ENCODE data around the gene CDK5. TPM values are rescaled to one million over a fixed set of nuclear protein-coding genes. Genes with fewer than 3 reads are reported as not detected.

Gene CDK5
- total RNA-seq, 1 donor from 2014 or later: 4.2 TPM

GRCh38 chr7:151083071-151083823 is 25.6 kb upstream of the CDK5 start, which contains the start of gene TMUB1:
Gene TMUB1, minus strand, starts transcription at chr7:151083493. Its CDS starts 930 bp downstream, at chr7:151082563.
- Histone ChIP-seq H3K4me1 (peaks cover 62% of the 10 kb centered on the region), H3K27me3 (no peaks in the 10 kb centered on the region), H3K4me3 (peak within 1 kb of the TSS; percentile 77 to 82), H3K27ac (peak within 1 kb of the TSS; percentile 97), H3K9me3 (no peaks in the 10 kb centered on the region), H3K36me3 (no peaks in the 10 kb centered on the region)
- intact Hi-C loops (cut with DNase I): loop anchor here (2.0 kb wide), 1 partner anchor 54 kb away; the partner anchor contains the start of gene ABCB8
- no peak for TF ChIP-seq CTCF (IDR thresholded peaks at IDR 0.05)
- TF ChIP-seq POLR2A (IDR thresholded peaks at IDR 0.05): peak in 1 of 2 donors; percentile 39
- peak in 1 of 2 donors; percentile 69 for TF ChIP-seq POLR2AphosphoS5 (IDR thresholded peaks at IDR 0.05; ENCODE audit: insufficient read depth in 1 of 2, low read depth in 1 of 2)
- no peak for DNase-seq (ENCODE audit: extremely low spot score in 2 of 2)

GRCh38 chr7:151082141-151083070 is 24.7 kb upstream of the CDK5 start:
- Histone ChIP-seq H3K4me1 (peaks cover 62% of the 10 kb centered on the region), H3K36me3 (no peaks in the 10 kb centered on the region), H3K9me3 (no peaks in the 10 kb centered on the region), H3K4me3 (peak overlapping the region; percentile 77 to 82), H3K27ac (peak overlapping the region; percentile 97), H3K27me3 (no peaks in the 10 kb centered on the region)
- DNase-seq (ENCODE audit: extremely low spot score in 2 of 2): no peak
- intact Hi-C loops (cut with DNase I): loop anchor here (2.0 kb wide), 1 partner anchor 54 kb away; the partner anchor contains the start of gene ABCB8
- TF ChIP-seq CTCF (IDR thresholded peaks at IDR 0.05) (no peak), POLR2A (IDR thresholded peaks at IDR 0.05) (no peak), POLR2AphosphoS5 (IDR thresholded peaks at IDR 0.05; ENCODE audit: insufficient read depth in 1 of 2, low read depth in 1 of 2) (no peak)

- H3K27me3 ChIP-seq: no peaks in the 10 kb centered on the region
- H3K36me3 ChIP-seq: peaks cover 0 to 3% of the 10 kb centered on the region in 2 donors
- peak overlapping the region; percentile 77 to 82 for H3K4me3 ChIP-seq
- peak overlapping the region; percentile 97 for H3K27ac ChIP-seq
- TF ChIP-seq POLR2AphosphoS5 (IDR thresholded peaks at IDR 0.05; ENCODE audit: insufficient read depth in 1 of 2, low read depth in 1 of 2): no peak
- TF ChIP-seq POLR2A (IDR thresholded peaks at IDR 0.05): no peak
- no peak for TF ChIP-seq CTCF (IDR thresholded peaks at IDR 0.05)
- H3K4me1 ChIP-seq: peaks cover 65% of the 10 kb centered on the region
- no peak for DNase-seq (ENCODE audit: extremely low spot score in 2 of 2)
- H3K9me3 ChIP-seq: no peaks in the 10 kb centered on the region
- intact Hi-C loops (cut with DNase I): loop anchor here (2.0 kb wide), 1 partner anchor 53 kb away; the partner anchor contains the start of gene ABCB8
Measured at GRCh38 chr7:151081170-151082101, 23.7 kb upstream of the CDK5 start.

- no peaks in the 10 kb centered on the region for H3K27me3 ChIP-seq
- peak within 1 kb of the TSS; percentile 97 for H3K27ac ChIP-seq
- no peaks in the 10 kb centered on the region for H3K9me3 ChIP-seq
- peaks cover 0 to 11% of the 10 kb centered on the region in 2 donors for H3K36me3 ChIP-seq
- H3K4me3 ChIP-seq: peak within 1 kb of the TSS; percentile 77 to 82
- H3K4me1 ChIP-seq: peaks cover 61% of the 10 kb centered on the region
- DNase-seq (ENCODE audit: extremely low spot score in 2 of 2): no peak
- intact Hi-C loops (cut with DNase I): no loop called here
- TF ChIP-seq POLR2AphosphoS5 (IDR thresholded peaks at IDR 0.05; ENCODE audit: insufficient read depth in 1 of 2, low read depth in 1 of 2): peak; percentile 79 to 87
- peak in 1 of 2 donors; percentile 73 for TF ChIP-seq POLR2A (IDR thresholded peaks at IDR 0.05)
- TF ChIP-seq CTCF (IDR thresholded peaks at IDR 0.05): no peak
Measured at GRCh38 chr7:151080522-151081169, 22.9 kb upstream of the CDK5 start, which contains the start of gene FASTK. Gene FASTK, minus strand, starts transcription at chr7:151080809. Its CDS starts 43 bp downstream, at chr7:151080766.

All from vagina (tissue), 2 donors.